ENCODE data around the gene DCAF5. TPM values are rescaled to one million over a fixed set of nuclear protein-coding genes. Genes with fewer than 3 reads are reported as not detected.
"Not testable (repeated sequence)": the region's sequence is repeated elsewhere in the genome, so short reads cannot be mapped to it uniquely, and the experiment has no call there.

Gene DCAF5
- total RNA-seq, 1 donor from 2014 or later = 21.2 TPM

GRCh38 chr14:69101331-69101826 lies 51.5 kb downstream of the DCAF5 start:
- DNase-seq (ENCODE audit: low spot score) = peak; percentile 56

GRCh38 chr14:69097974-69098373 lies 54.9 kb downstream of the DCAF5 start:
- DNase-seq (ENCODE audit: low spot score) = no peak

DNA sequence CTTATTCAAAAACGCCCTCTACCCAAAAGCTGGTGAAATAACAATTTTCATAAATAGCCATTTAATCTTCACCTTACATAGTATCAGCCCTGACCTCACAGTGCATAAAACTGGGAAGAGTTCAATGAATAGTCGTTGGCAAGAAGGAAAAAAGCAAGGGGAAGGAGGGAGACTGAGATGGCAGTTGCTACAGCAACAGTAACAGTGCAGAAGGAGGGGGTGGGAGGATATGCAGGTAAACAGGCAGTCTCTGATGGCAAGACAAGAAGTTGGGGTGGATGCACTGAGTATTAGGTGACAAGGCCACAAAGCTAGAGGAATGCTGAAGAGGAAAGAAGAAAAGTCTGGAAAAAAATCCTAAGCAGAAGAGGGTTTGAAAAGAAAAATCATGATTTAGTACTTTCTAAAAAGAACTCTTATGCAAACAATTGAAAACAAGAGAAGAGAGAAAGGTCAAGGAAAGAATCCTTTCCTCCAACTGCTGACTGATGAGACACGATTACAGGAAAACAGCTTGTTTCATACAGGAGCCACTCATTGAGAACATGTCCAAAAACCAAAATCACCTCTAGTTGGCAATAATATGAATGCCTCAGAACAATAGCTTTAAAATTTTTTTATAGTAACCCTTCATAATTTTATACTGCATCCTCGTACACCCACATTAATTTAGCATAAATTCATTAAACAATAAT lies 56.0 kb downstream of the DCAF5 start:
- no peak for DNase-seq (ENCODE audit: low spot score)

- no peak for DNase-seq (ENCODE audit: low spot score)
Measured at GRCh38 chr14:69096246-69096645, 56.7 kb downstream of the DCAF5 start.

DNA sequence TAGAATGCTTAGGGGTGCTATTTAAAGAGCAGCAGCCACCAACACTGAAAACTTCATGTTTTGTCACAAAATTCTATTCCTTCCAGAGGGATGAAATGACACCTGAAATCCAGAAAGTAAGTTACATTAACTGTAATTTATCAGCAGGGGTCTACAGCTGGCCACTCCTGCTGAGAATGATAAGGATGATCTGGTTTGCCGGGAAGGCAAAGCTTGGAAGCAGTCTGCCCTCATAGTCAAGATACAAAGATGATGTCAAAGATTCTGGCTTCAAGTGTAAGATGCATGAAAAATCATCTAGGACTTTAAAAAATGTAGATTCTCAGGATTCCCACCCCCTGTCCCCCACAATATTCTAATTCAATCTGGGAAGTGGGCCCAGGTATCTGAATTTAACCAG lies 58.4 kb downstream of the DCAF5 start:
- DNase-seq (ENCODE audit: low spot score) = peak; percentile 35

GRCh38 chr14:69093631-69094421 lies 59.1 kb downstream of the DCAF5 start:
- DNase-seq (ENCODE audit: low spot score) = peak; percentile 51

- DNase-seq (ENCODE audit: low spot score) = no peak
Measured at GRCh38 chr14:69092840-69093422, 60.0 kb downstream of the DCAF5 start.

GRCh38 chr14:69091695-69092094 lies 61.2 kb downstream of the DCAF5 start:
- DNase-seq (ENCODE audit: low spot score) = no peak

GRCh38 chr14:69091006-69091405 lies 61.9 kb downstream of the DCAF5 start:
- no peak for DNase-seq (ENCODE audit: low spot score)

DNA sequence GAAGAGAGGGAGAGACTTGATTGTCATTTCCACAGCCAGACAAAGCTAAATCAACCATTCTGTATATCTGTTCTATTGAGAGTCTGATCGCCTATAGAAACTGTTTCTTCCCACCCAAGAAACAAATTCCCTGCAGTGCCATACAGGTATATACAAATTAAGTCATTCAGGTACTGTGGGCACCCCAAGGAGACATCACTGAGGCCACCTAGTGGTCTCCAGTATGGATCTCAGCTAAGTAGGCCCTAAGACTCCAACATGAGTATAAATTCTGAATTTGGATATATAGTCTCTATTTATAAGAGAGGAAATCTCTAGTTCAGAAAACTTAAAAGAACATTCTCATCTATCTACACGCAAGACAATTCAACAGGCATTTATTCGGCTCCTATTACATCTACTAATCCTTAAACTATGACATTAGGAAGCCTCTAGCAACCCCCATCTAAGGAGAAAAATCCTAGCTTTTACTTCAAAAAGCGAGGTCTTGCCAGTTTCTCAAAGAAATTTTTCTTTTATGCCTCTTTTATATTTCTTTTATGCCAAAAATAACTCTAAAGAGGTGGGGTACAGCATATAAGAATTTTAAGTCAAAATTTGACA lies 62.6 kb downstream of the DCAF5 start:
- DNase-seq (ENCODE audit: low spot score) = peak; percentile 41

DNA sequence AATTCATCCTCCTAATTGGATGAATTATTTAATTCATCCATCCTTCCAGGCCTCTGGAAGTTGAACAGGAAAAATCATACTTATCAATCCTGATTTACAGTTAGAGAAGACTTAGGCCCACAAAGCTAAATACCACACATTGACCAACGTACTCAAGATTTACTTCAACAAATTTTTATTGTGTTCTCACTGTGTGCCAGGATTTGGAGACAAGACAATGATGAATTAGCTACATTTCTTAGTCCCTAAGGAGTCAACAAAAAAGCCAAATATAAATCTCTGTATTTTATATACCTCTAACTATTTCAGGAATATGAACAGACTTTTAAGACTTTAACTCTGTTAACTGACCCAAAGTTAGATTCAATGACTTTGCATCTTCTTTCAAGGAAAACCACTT lies 63.9 kb downstream of the DCAF5 start:
- peak; percentile 48 for DNase-seq (ENCODE audit: low spot score)

DNA sequence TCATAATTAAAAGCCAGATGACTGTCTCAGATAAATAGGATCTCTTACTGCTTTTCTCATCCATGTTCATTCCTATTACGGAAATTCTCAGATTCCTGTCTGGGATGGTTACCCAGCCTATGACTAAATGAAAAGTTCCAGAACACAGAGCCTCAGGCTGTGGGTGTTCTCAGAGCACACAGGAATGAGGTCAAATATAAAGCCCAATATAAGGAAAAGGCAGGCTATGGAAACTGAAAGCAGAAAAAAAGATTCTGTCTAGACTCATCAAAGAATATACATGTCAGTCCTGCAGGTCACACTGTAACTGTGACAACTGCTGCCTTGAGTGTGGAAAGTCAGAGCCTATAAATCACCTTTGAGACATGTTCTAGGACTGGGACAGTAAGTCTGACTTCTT lies 64.3 kb downstream of the DCAF5 start:
- peak; percentile 96 for DNase-seq (ENCODE audit: low spot score)

DNA sequence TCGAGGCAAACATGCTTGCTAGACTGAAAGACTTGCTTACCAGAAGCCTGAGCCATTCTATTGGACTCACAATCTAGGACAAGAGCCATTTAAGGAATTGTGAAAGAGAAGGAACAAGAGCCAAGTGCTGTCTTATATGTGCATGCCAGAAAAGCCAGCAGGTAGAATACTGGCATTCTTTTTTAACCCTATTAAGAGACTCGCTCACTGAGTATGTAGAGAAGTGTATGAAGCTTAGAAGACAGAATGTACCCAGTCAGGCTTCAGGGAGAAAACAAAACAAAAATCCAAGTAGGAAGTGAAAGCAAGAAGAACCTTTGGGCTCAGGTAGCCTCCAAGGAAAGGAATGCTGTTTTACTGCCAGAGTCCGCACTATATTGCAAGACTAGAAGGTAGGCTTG lies 65.9 kb downstream of the DCAF5 start:
- DNase-seq (ENCODE audit: low spot score) = peak; percentile 40

DNA sequence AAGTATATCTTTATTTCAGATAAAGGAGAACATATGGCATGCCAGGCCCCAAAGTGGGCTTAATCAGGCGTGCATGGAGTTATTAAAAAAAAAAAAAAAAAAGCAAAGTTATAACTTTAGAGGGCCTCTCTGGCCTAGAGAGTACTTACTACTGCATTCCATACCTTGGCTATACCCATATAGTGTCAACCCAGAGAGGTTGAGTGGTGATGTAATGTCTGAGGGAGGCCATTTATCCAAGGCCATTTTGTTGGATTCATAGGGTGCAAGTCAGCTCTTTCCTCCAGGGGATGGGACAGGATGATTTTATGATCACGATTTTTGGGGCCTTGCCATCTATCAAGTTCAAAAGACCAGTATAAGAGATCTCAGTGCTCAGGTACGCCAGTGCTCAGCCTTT lies 66.4 kb downstream of the DCAF5 start:
- peak; percentile 43 for DNase-seq (ENCODE audit: low spot score)

DNA sequence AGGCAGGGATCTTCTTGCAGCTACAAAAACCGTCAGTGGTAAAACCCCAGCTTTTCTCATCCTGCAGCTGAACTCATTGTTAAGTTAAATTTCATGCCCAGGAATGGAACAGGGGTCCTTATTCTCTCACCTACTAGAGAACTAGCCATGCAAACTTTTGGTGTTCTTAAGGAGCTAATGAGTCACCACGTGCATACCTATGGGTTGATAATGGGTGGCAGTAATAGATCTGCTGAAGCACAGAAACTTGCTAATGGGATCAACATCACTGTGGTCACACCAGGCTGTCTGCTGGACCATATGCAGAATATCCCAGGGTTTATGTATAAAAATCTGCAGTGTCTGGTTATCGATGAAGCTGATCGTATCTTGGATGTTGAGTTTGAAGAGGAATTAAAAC lies 68.9 kb downstream of the DCAF5 start:
- no peak for DNase-seq (ENCODE audit: low spot score)

GRCh38 chr14:69083181-69083580 lies 69.7 kb downstream of the DCAF5 start:
- DNase-seq (ENCODE audit: low spot score) = no peak

GRCh38 chr14:69081271-69081670 lies 71.6 kb downstream of the DCAF5 start:
- DNase-seq (ENCODE audit: low spot score) = no peak

DNA sequence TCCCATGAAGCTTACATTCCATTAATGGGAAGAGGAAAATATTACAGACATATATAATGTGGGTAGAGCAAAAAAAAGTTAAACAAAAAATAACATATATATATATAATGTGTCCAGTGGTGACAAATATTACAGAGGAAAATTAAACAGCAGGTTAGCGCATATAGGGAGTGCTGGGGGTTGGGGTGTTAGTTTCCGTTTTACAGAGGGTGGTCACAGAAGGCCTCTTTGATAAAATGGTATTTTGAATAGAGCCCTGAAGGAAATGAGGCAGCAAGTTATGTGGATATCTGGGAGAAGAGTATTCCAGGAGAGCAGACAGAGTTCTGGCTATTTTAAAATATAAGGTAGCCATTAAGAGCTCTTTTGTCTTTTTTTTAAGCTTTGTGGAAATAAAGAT lies 73.2 kb downstream of the DCAF5 start:
- DNase-seq (ENCODE audit: low spot score) = no peak

- DNase-seq (ENCODE audit: low spot score) = peak; percentile 96
Measured at GRCh38 chr14:69079188-69079742, 73.7 kb downstream of the DCAF5 start.

- peak; percentile 79 for DNase-seq (ENCODE audit: low spot score)
Measured at GRCh38 chr14:69077841-69078240, 75.1 kb downstream of the DCAF5 start.

GRCh38 chr14:69077185-69077584 lies 75.7 kb downstream of the DCAF5 start:
- DNase-seq (ENCODE audit: low spot score) = not testable (repeated sequence)

DNA sequence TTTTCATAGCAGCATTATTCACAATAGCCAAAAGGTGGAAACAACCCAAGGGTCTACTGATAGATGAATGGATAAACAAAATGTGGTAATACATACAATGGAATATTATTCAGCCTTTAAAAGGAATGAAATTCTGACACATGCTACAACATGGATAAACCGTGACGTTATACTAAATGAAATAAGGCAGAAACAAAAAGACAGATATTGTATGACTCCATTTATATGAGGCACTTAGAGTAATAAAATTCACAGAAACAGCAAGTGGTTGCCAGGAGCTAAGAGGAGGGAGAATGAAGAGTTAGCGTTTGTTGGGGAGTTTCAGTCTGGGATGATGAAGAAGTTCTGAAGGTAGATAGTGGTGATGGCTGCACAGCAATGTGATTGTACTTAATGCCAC lies 76.6 kb downstream of the DCAF5 start:
- DNase-seq (ENCODE audit: low spot score) = no peak

Data from umbilical cord (tissue), 2 donors.